Inflammatory macrophage (primary cell): ENCODE results near the gene KLK11.
A peak's percentile ranks its signal among the peaks of the same experiment; 100 is the strongest.

Experiments used
- DNase-seq, 2 donors: peaks; one replicate each; pipeline ENCODE4 v3.0.0-alpha.2; 2020 to 2022

The KLK11 gene

GRCh38 chr19:51027873-51028272, 1.5 kb upstream of the KLK11 start:
- DNase-seq: no peak

GRCh38 chr19:51027126-51027806, 850 bp upstream of the KLK11 start:
- no peak for DNase-seq

- DNase-seq: no peak
Measured at GRCh38 chr19:51025809-51026553, 435 bp downstream of the KLK11 start.

GRCh38 chr19:51025401-51025800, 1.0 kb downstream of the KLK11 start:
- DNase-seq: no peak

- no peak for DNase-seq
Measured at GRCh38 chr19:51024924-51025323, 1.5 kb downstream of the KLK11 start.

- no peak for DNase-seq
Measured at GRCh38 chr19:51023946-51024345, 2.5 kb downstream of the KLK11 start.

- DNase-seq: no peak
Measured at GRCh38 chr19:51022526-51022925, 3.9 kb downstream of the KLK11 start.

- DNase-seq: peak; percentile 46 to 47
Measured at GRCh38 chr19:51020988-51021651, 5.3 kb downstream of the KLK11 start.

GRCh38 chr19:51019544-51019925, 6.9 kb downstream of the KLK11 start, which contains the start of gene KLK10:
Gene KLK10 (minus strand): TSS chr19:51019709. CDS start chr19:51019130, 579 bp downstream.
- no peak for DNase-seq

- DNase-seq: no peak
Measured at GRCh38 chr19:51018745-51019543, 7.5 kb downstream of the KLK11 start.

- DNase-seq: peak; percentile 53 to 59
Measured at GRCh38 chr19:51016798-51017683, 9.4 kb downstream of the KLK11 start.

- DNase-seq: no peak
Measured at GRCh38 chr19:51015691-51016267, 10.6 kb downstream of the KLK11 start.

- DNase-seq: no peak
Measured at GRCh38 chr19:51014242-51014641, 12.2 kb downstream of the KLK11 start.

GRCh38 chr19:51012661-51013190, 13.7 kb downstream of the KLK11 start:
- no peak for DNase-seq

GRCh38 chr19:51010066-51010795, 16.2 kb downstream of the KLK11 start:
- DNase-seq: no peak

- DNase-seq: no peak
Measured at GRCh38 chr19:51009061-51009891, 17.1 kb downstream of the KLK11 start.

- DNase-seq: no peak
Measured at GRCh38 chr19:51007488-51007887, 18.9 kb downstream of the KLK11 start.

GRCh38 chr19:51006406-51006805, 20.0 kb downstream of the KLK11 start:
- DNase-seq: no peak

GRCh38 chr19:51005248-51005647, 21.2 kb downstream of the KLK11 start:
- DNase-seq: no peak
